ENCODE data around the gene ACAA2. TPM values are rescaled to one million over a fixed set of nuclear protein-coding genes. Genes with fewer than 3 reads are reported as not detected.

ACAA2 gene
- polyA plus RNA-seq, 2 of the 4 experiments (the other 2 are of a cell fraction): 30.9 to 47.5 TPM

GRCh38 chr18:49819071-49819662, 5.8 kb upstream of the ACAA2 start:
- H3K9me3 ChIP-seq: no peaks in the 10 kb centered on the region
- DNase-seq (ENCODE audit: low read depth in 1 of 2, low spot score in 1 of 2): no peak
- H3K4me1 ChIP-seq: no peaks in the 10 kb centered on the region
- FAIRE-seq: no peak
- no peak for ATAC-seq
- no peak for TF ChIP-seq NFE2L2 (conservative IDR thresholded peaks at IDR 0.05; ENCODE audit: low read length)
- no peak for TF ChIP-seq TP53 (CRISPR knock-in tag; IDR thresholded peaks at IDR 0.05)
- TF ChIP-seq POLR2A (IDR thresholded peaks at IDR 0.05; ENCODE audit: low read length): no peak
- no peak for TF ChIP-seq HOXB13 (CRISPR knock-in tag; IDR thresholded peaks at IDR 0.05; ENCODE audit: low read depth)
- no peak for TF ChIP-seq ELK1 (IDR thresholded peaks at IDR 0.05; ENCODE audit: low read depth, low read length)
- TF ChIP-seq ZSCAN20 (CRISPR knock-in tag; IDR thresholded peaks at IDR 0.05): no peak
- TF ChIP-seq ZC3H11A (IDR thresholded peaks at IDR 0.05): no peak
- no peak for TF ChIP-seq CBX8 (IDR thresholded peaks at IDR 0.05)
- H3K27ac ChIP-seq: no peak overlapping the region
- H3K4me2 ChIP-seq: no peak overlapping the region
- ChIA-PET CTCF (interaction anchor here (0.9 to 1.8 kb wide), 2 partner anchors 40 to 309 kb away, joined by 5 read pairs; no protein-coding TSS in a partner anchor), POLR2A (no interaction called here)
- H3K4me3 ChIP-seq: no peak overlapping the region
- WGBS (ENCODE audit: missing lambda C conversion rate): 93% methylated on average over 5 of the region's 5 CpGs

- H3K4me1 ChIP-seq: no peaks in the 10 kb centered on the region
- DNase-seq (ENCODE audit: low read depth in 1 of 2, low spot score in 1 of 2) (no peak), FAIRE-seq (no peak), ATAC-seq (no peak)
- TF ChIP-seq GATA3 (IDR thresholded peaks at IDR 0.05; ENCODE audit: borderline replicate concordance) (no peak), TP53 (CRISPR knock-in tag; IDR thresholded peaks at IDR 0.05) (no peak), JUN (IDR thresholded peaks at IDR 0.05) (no peak), HOXA7 (CRISPR knock-in tag; IDR thresholded peaks at IDR 0.05) (no peak), KDM5A (IDR thresholded peaks at IDR 0.05) (no peak), HOXB13 (CRISPR knock-in tag; IDR thresholded peaks at IDR 0.05; ENCODE audit: low read depth) (no peak), ELK1 (IDR thresholded peaks at IDR 0.05; ENCODE audit: low read depth, low read length) (no peak), CHD4 (IDR thresholded peaks at IDR 0.05; ENCODE audit: borderline replicate concordance) (no peak), MAFK (IDR thresholded peaks at IDR 0.05; ENCODE audit: partially characterized antibody) (no peak), FOSL2 (IDR thresholded peaks at IDR 0.05) (no peak), FOSL2 (CRISPR knock-in tag; IDR thresholded peaks at IDR 0.05) (no peak), POLR2AphosphoS2 (conservative IDR thresholded peaks at IDR 0.05; ENCODE audit: low read length) (no peak), HOXB5 (CRISPR knock-in tag; IDR thresholded peaks at IDR 0.05) (no peak), RCOR1 (IDR thresholded peaks at IDR 0.05; ENCODE audit: low read depth, low read length) (no peak), EHMT2 (IDR thresholded peaks at IDR 0.05; ENCODE audit: low read depth) (no peak)
- TF ChIP-seq, protein P1, sequence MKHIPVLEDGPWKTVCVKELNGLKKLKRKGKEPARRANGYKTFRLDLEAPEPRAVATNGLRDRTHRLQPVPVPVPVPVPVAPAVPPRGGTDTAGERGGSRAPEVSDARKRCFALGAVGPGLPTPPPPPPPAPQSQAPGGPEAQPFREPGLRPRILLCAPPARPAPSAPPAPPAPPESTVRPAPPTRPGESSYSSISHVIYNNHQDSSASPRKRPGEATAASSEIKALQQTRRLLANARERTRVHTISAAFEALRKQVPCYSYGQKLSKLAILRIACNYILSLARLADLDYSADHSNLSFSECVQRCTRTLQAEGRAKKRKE (CRISPR knock-in tag; IDR thresholded peaks at IDR 0.05; ENCODE audit: low read depth): no peak
- TF ChIP-seq, protein P2, sequence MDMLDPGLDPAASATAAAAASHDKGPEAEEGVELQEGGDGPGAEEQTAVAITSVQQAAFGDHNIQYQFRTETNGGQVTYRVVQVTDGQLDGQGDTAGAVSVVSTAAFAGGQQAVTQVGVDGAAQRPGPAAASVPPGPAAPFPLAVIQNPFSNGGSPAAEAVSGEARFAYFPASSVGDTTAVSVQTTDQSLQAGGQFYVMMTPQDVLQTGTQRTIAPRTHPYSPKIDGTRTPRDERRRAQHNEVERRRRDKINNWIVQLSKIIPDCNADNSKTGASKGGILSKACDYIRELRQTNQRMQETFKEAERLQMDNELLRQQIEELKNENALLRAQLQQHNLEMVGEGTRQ (IDR thresholded peaks at IDR 0.05): no peak
- TF ChIP-seq, protein P3, sequence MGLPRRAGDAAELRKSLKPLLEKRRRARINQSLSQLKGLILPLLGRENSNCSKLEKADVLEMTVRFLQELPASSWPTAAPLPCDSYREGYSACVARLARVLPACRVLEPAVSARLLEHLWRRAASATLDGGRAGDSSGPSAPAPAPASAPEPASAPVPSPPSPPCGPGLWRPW (IDR thresholded peaks at IDR 0.05): no peak
- TF ChIP-seq, protein P4, sequence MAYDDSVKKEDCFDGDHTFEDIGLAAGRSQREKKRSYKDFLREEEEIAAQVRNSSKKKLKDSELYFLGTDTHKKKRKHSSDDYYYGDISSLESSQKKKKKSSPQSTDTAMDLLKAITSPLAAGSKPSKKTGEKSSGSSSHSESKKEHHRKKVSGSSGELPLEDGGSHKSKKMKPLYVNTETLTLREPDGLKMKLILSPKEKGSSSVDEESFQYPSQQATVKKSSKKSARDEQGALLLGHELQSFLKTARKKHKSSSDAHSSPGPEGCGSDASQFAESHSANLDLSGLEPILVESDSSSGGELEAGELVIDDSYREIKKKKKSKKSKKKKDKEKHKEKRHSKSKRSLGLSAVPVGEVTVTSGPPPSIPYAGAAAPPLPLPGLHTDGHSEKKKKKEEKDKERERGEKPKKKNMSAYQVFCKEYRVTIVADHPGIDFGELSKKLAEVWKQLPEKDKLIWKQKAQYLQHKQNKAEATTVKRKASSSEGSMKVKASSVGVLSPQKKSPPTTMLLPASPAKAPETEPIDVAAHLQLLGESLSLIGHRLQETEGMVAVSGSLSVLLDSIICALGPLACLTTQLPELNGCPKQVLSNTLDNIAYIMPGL (CRISPR knock-in tag; IDR thresholded peaks at IDR 0.05; ENCODE audit: borderline replicate concordance): no peak
- no peak overlapping the region for H3K4me2 ChIP-seq
- no peak overlapping the region for H3K4me3 ChIP-seq
- ChIA-PET CTCF (no interaction called here), POLR2A (no interaction called here)
- no peaks in the 10 kb centered on the region for H3K9me3 ChIP-seq
- WGBS (ENCODE audit: missing lambda C conversion rate): 93% methylated on average over 5 of the region's 5 CpGs
- H3K27ac ChIP-seq: no peak overlapping the region
Observed at GRCh38 chr18:49817947-49818346, 4.6 kb upstream of the ACAA2 start.

Measured in A549 (cell line).